Measurements from ENCODE around the gene MEGF6. TPM values are rescaled to one million over a fixed set of nuclear protein-coding genes. Genes with fewer than 3 reads are reported as not detected.

The MEGF6 gene
- total RNA-seq, 3 donors from 2014 or later = 19.3 to 32.1 (median 24.2) TPM

DNA sequence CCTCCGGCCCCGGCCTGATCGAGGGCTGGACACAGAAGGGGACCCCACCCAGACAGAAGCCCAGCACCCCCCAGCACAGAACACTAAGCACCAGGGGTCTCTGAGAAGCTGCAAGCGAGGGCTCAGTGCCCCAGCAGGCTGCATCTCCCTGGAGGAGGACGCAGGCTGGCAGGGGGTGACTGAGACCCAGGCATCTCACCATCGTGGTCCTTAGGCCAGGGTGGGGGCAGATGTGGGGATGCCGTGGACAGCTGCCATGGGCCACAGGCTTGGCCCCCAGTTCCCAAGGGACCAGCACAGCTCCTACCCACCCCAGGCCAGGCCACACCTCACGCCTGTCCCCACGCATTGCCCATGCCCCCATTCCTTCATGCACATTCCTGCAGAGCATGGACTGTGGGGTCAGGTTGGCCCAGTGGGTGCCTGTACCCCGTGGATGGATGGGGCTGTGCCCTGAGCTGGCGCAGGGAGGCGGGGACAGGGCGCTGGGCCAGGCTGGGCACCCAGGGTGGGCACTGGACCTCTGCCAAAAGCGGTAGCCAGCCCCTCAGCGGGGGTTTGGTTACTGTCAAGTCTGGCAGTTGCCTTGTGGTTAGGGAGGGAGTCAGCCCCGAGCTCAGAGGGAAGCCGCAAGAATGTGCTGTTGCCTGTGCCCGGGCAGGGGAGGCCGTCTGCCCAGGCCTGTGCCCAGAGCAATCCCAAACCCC lies 95.4 kb downstream of the MEGF6 start:
- Histone ChIP-seq H3K27ac (no peak overlapping the region), H3K4me1 (no peaks in the 10 kb centered on the region), H3K4me3 (no peak overlapping the region), H3K9me3 (no peaks in the 10 kb centered on the region), H3K36me3 (no peaks in the 10 kb centered on the region), H3K27me3 (no peaks in the 10 kb centered on the region)
- TF ChIP-seq POLR2A (IDR thresholded peaks at IDR 0.05) (no peak), POLR2AphosphoS5 (IDR thresholded peaks at IDR 0.05) (no peak)
- TF ChIP-seq, protein P1, sequence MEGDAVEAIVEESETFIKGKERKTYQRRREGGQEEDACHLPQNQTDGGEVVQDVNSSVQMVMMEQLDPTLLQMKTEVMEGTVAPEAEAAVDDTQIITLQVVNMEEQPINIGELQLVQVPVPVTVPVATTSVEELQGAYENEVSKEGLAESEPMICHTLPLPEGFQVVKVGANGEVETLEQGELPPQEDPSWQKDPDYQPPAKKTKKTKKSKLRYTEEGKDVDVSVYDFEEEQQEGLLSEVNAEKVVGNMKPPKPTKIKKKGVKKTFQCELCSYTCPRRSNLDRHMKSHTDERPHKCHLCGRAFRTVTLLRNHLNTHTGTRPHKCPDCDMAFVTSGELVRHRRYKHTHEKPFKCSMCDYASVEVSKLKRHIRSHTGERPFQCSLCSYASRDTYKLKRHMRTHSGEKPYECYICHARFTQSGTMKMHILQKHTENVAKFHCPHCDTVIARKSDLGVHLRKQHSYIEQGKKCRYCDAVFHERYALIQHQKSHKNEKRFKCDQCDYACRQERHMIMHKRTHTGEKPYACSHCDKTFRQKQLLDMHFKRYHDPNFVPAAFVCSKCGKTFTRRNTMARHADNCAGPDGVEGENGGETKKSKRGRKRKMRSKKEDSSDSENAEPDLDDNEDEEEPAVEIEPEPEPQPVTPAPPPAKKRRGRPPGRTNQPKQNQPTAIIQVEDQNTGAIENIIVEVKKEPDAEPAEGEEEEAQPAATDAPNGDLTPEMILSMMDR (IDR thresholded peaks at IDR 0.05) = no peak
- no peak for DNase-seq (ENCODE audit: low spot score in 2 of 2)
- intact Hi-C loops (cut with DNase I; ENCODE audit: low total_unique reads) = no loop called here

DNA sequence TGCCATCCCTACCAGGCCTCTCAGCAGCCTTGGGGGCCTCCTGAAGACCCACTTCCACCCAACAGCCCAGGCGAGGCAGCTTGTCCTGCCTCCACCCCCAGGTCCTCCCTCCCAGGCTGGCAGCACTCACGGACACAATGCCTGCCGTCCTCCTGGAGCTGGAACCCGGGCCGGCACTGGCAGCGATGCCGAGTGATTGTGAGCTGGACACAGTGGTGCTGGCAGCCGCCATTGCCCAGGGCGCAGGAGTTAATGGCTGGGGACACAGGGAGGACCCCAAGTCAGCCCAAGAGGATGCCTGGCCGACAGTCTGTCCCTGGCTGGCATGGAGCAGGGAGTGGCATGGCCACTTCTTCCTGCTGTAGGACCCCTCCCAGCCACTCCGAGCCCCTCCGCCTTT lies 96.0 kb downstream of the MEGF6 start:
- TF ChIP-seq POLR2A (IDR thresholded peaks at IDR 0.05) (no peak), POLR2AphosphoS5 (IDR thresholded peaks at IDR 0.05) (no peak)
- TF ChIP-seq, protein P1 (IDR thresholded peaks at IDR 0.05) = no peak
- intact Hi-C loops (cut with DNase I; ENCODE audit: low total_unique reads) = no loop called here
- H3K4me1 ChIP-seq = no peaks in the 10 kb centered on the region

GRCh38 chr1:3514404-3514803 lies 96.9 kb downstream of the MEGF6 start:
- DNase-seq (ENCODE audit: low spot score in 2 of 2) = no peak
- H3K27me3 ChIP-seq = no peaks in the 10 kb centered on the region
- no peaks in the 10 kb centered on the region for H3K36me3 ChIP-seq
- intact Hi-C loops (cut with DNase I; ENCODE audit: low total_unique reads) = no loop called here
- no peak overlapping the region for H3K27ac ChIP-seq
- H3K4me3 ChIP-seq = no peak overlapping the region
- no peaks in the 10 kb centered on the region for H3K9me3 ChIP-seq
- TF ChIP-seq POLR2A (IDR thresholded peaks at IDR 0.05) (no peak), POLR2AphosphoS5 (IDR thresholded peaks at IDR 0.05) (no peak)
- TF ChIP-seq, protein P1 (IDR thresholded peaks at IDR 0.05) = no peak
- no peaks in the 10 kb centered on the region for H3K4me1 ChIP-seq

More for the DNA sequence above, 96.0 kb downstream of the MEGF6 start:
- H3K9me3 ChIP-seq = no peaks in the 10 kb centered on the region
- no peak overlapping the region for H3K27ac ChIP-seq
- no peak for DNase-seq (ENCODE audit: low spot score in 2 of 2)
- no peak overlapping the region for H3K4me3 ChIP-seq
- no peaks in the 10 kb centered on the region for H3K36me3 ChIP-seq
- H3K27me3 ChIP-seq = no peaks in the 10 kb centered on the region

- DNase-seq (ENCODE audit: low spot score in 2 of 2) = no peak
- H3K4me1 ChIP-seq = no peaks in the 10 kb centered on the region
- TF ChIP-seq, protein P1 (IDR thresholded peaks at IDR 0.05) = no peak
- TF ChIP-seq POLR2A (IDR thresholded peaks at IDR 0.05) = no peak
- no peak for TF ChIP-seq POLR2AphosphoS5 (IDR thresholded peaks at IDR 0.05)
- H3K27ac ChIP-seq = no peak overlapping the region
- intact Hi-C loops (cut with DNase I; ENCODE audit: low total_unique reads) = no loop called here
- no peaks in the 10 kb centered on the region for H3K36me3 ChIP-seq
- H3K4me3 ChIP-seq = no peak overlapping the region
- no peaks in the 10 kb centered on the region for H3K9me3 ChIP-seq
- no peaks in the 10 kb centered on the region for H3K27me3 ChIP-seq
These were observed 99.5 kb downstream of the MEGF6 start for GRCh38 chr1:3511856-3512255.

DNA sequence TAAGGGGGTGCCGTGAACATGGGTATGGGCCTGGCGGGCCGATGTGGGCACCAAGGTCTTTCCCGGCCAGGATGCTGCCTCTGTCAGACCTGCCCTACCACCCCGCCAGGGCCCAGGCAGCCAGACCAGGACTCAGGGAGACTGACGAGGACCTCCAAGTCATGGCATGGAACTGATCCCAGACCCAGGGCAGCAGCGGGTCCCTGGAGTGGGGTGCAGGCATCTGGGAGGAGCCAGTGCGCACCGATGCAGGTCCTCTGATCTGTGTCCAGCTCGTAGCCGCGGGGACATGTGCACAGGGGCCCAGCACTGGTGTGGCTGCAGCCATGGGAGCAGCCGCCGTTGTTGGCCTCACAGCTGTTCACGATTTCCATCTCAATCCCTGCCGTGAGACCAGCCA lies 100.0 kb downstream of the MEGF6 start:
- no peak overlapping the region for H3K4me3 ChIP-seq
- TF ChIP-seq POLR2AphosphoS5 (IDR thresholded peaks at IDR 0.05) (no peak), POLR2A (IDR thresholded peaks at IDR 0.05) (no peak)
- TF ChIP-seq, protein P1 (IDR thresholded peaks at IDR 0.05) = no peak
- intact Hi-C loops (cut with DNase I; ENCODE audit: low total_unique reads) = no loop called here
- DNase-seq (ENCODE audit: low spot score in 2 of 2) = no peak
- H3K36me3 ChIP-seq = no peaks in the 10 kb centered on the region
- no peak overlapping the region for H3K27ac ChIP-seq
- H3K9me3 ChIP-seq = no peaks in the 10 kb centered on the region
- H3K4me1 ChIP-seq = no peaks in the 10 kb centered on the region
- no peaks in the 10 kb centered on the region for H3K27me3 ChIP-seq
